H9 (cell line): ENCODE data around the gene HECA. TPM values are rescaled to one million over a fixed set of nuclear protein-coding genes. Genes with fewer than 3 reads are reported as not detected.

Experiments used
- DNase-seq: peaks from one replicate; pipeline ENCODE4 v3.0.0-alpha.2; 2017
- H2AFZ ChIP-seq: one replicate; pipeline ENCODE4 v1.6.1; 2013; ENCODE audit warnings: mild to moderate bottlenecking, low read length, control low read depth, moderate library complexity
- H2AK5ac ChIP-seq: 2 replicates; pipeline ENCODE4 v1.6.1; 2013; ENCODE audit warnings: low read length, control low read depth, mixed read lengths; ENCODE audit not compliant: insufficient read length
- H2BK120ac ChIP-seq: one replicate; pipeline ENCODE4 v1.6.1; 2013; ENCODE audit warnings: low read depth, mild to moderate bottlenecking, low read length, control low read depth, inconsistent platforms; ENCODE audit not compliant: poor library complexity, severe bottlenecking
- H2BK12ac ChIP-seq: 2 replicates; pipeline ENCODE4 v1.6.1; 2013; ENCODE audit warnings: low read length, control low read depth, mixed read lengths, low read depth; ENCODE audit not compliant: insufficient read length
- H2BK15ac ChIP-seq: 2 replicates; pipeline ENCODE4 v1.6.1; 2013; ENCODE audit warnings: low read depth, low read length, control low read depth
- H2BK20ac ChIP-seq: one replicate; pipeline ENCODE4 v1.6.1; 2013; ENCODE audit warnings: low read depth, mild to moderate bottlenecking, low read length, control low read depth, inconsistent platforms; ENCODE audit not compliant: poor library complexity, severe bottlenecking
- H2BK5ac ChIP-seq: 2 replicates; pipeline ENCODE4 v1.6.1; 2013; ENCODE audit warnings: low read length, control low read depth, mixed read lengths; ENCODE audit not compliant: insufficient read length
- H3K14ac ChIP-seq: 2 replicates; pipeline ENCODE4 v1.6.1; 2013; ENCODE audit warnings: low read length, control low read depth; ENCODE audit not compliant: insufficient read depth
- H3K18ac ChIP-seq: 2 replicates; pipeline ENCODE4 v1.6.1; 2013; ENCODE audit warnings: low read depth, mild to moderate bottlenecking, mixed read lengths, low read length, control low read depth; ENCODE audit not compliant: insufficient read length
- H3K23ac ChIP-seq: 2 replicates; pipeline ENCODE4 v1.6.1; 2013; ENCODE audit warnings: low read length, control low read depth, mixed read lengths, low read depth; ENCODE audit not compliant: insufficient read length
- H3K23me2 ChIP-seq: 2 replicates; pipeline ENCODE4 v1.6.1; 2013; ENCODE audit warnings: low read depth, mild to moderate bottlenecking, mixed read lengths, low read length, control low read depth; ENCODE audit not compliant: insufficient read length, poor library complexity, severe bottlenecking
- H3K27ac ChIP-seq: 2 replicates; pipeline ENCODE4 v1.5.1; 2013; ENCODE audit warnings: low read length, control low read depth, mixed read lengths, low read depth; ENCODE audit not compliant: insufficient read length
- H3K27me3 ChIP-seq: 2 replicates; pipeline ENCODE4 v1.6.1; 2013; ENCODE audit warnings: low read length, control low read depth, inconsistent platforms; ENCODE audit not compliant: insufficient read depth
- H3K4ac ChIP-seq: 2 replicates; pipeline ENCODE4 v1.6.1; 2013; ENCODE audit warnings: low read depth, mild to moderate bottlenecking, control low read depth, inconsistent platforms, low read length, moderate library complexity
- H3K4me1 ChIP-seq: 2 replicates; pipeline ENCODE4 v1.6.1; 2013; ENCODE audit warnings: low read length, control low read depth, inconsistent platforms; ENCODE audit not compliant: insufficient read depth
- H3K4me2 ChIP-seq: 2 replicates; pipeline ENCODE4 v1.6.1; 2013; ENCODE audit warnings: low read length, control low read depth, mixed read lengths; ENCODE audit not compliant: insufficient read length, insufficient read depth
- H3K56ac ChIP-seq: 2 replicates; pipeline ENCODE4 v1.6.1; 2013; ENCODE audit warnings: low read depth, mild to moderate bottlenecking, mixed read lengths, low read length, control low read depth; ENCODE audit not compliant: insufficient read length
- H3K79me1 ChIP-seq: 2 replicates; pipeline ENCODE4 v1.6.1; 2013; ENCODE audit warnings: low read depth, mild to moderate bottlenecking, moderate library complexity, low read length, control low read depth, inconsistent platforms; ENCODE audit not compliant: insufficient read depth, poor library complexity, severe bottlenecking
- H3K79me2 ChIP-seq: 2 replicates; pipeline ENCODE4 v1.6.1; 2013; ENCODE audit warnings: low read length, control low read depth, inconsistent platforms; ENCODE audit not compliant: insufficient read depth
- H3K9ac ChIP-seq: 2 replicates; pipeline ENCODE4 v1.6.1; 2013; ENCODE audit warnings: low read length, control low read depth, mixed read lengths; ENCODE audit not compliant: insufficient read length; ENCODE audit errors: extremely low read depth
- H3K9me3 ChIP-seq: one replicate; pipeline ENCODE4 v1.6.1; 2013; ENCODE audit warnings: low read depth, low read length, inconsistent platforms; ENCODE audit not compliant: control insufficient read depth
- H3T11ph ChIP-seq: one replicate; pipeline ENCODE4 v1.6.1; 2013; ENCODE audit warnings: mild to moderate bottlenecking, low read length, control low read depth, inconsistent platforms
- H4K20me1 ChIP-seq: one replicate; pipeline ENCODE4 v1.6.1; 2013; ENCODE audit not compliant: control insufficient read depth, insufficient read length, insufficient read depth
- H4K5ac ChIP-seq: 2 replicates; pipeline ENCODE4 v1.6.1; 2013; ENCODE audit warnings: low read depth, mild to moderate bottlenecking, mixed read lengths, low read length, control low read depth; ENCODE audit not compliant: insufficient read length
- H4K8ac ChIP-seq: replicated peaks from 2 replicates; pipeline ENCODE4 v1.6.1; 2013; ENCODE audit warnings: low read length, control low read depth, mixed read lengths, low read depth; ENCODE audit not compliant: insufficient read length
- H4K91ac ChIP-seq: 2 replicates; pipeline ENCODE4 v1.6.1; 2013; ENCODE audit warnings: low read depth, mild to moderate bottlenecking, moderate library complexity, mixed read lengths, low read length, control low read depth; ENCODE audit not compliant: insufficient read length
- H3K27ac Mint-ChIP-seq, 3 experiments: 2 replicates in 2 of 3; 3 replicates in 1 of 3; pipeline ENCODE4 v1.8.0; 2020 to 2021; ENCODE audit warnings: mixed read lengths in 3 of 3, mild to moderate bottlenecking in 1 of 3, moderate library complexity in 1 of 3
- H3K27me3 Mint-ChIP-seq: 2 replicates; pipeline ENCODE4 v1.8.0; 2021; ENCODE audit warnings: low read depth, mild to moderate bottlenecking, moderate library complexity, mixed read lengths
- H3K36me3 Mint-ChIP-seq, 3 experiments: 2 replicates in 2 of 3; 3 replicates in 1 of 3; pipeline ENCODE4 v1.8.0; 2020 to 2021; ENCODE audit warnings: low read depth in 3 of 3, mixed read lengths in 3 of 3; ENCODE audit not compliant: insufficient read depth in 1 of 3
- H3K4me1 Mint-ChIP-seq, 2 experiments: 2 replicates each; pipeline ENCODE4 v1.8.0; 2020; ENCODE audit warnings: mixed read lengths in 2 of 2
- H3K4me3 Mint-ChIP-seq, 2 experiments: 2 replicates in 1 of 2; 3 replicates in 1 of 2; pipeline ENCODE4 v1.8.0; 2020 to 2021; ENCODE audit warnings: mild to moderate bottlenecking in 2 of 2, mixed read lengths in 2 of 2, moderate library complexity in 1 of 2
- H3K9me3 Mint-ChIP-seq, 2 experiments: 2 replicates in 1 of 2; 3 replicates in 1 of 2; pipeline ENCODE4 v1.8.0; 2020; ENCODE audit warnings: mild to moderate bottlenecking in 2 of 2, mixed read lengths in 2 of 2, moderate library complexity in 1 of 2
- CTCF ChIP-seq: fragments of 200-600 bp; sonication (generic); conservative IDR thresholded peaks from 3 replicates; pipeline ENCODE4 v1.8.0; 2021; ENCODE audit warnings: antibody characterized with exemption, mild to moderate bottlenecking
- WGBS: extraction: QIAGEN DNeasy Blood & Tissue Kit; methylation state at CpG from one replicate; pipeline ENCODE4 v1.1.7; 2013; ENCODE audit warnings: missing lambda C conversion rate, low lambda C conversion rate, mixed read lengths; ENCODE audit not compliant: insufficient read length; ENCODE audit errors: extremely low coverage; 5-methylcytosine and 5-hydroxymethylcytosine counted together
- total RNA-seq: library from RNA; stranded (reverse); gene quantifications from 2 replicates; pipeline ENCODE4 v1.2.1, GENCODE V29; 2021

Gene HECA
- total RNA-seq, 1 experiment from 2014 or later, result 4.8 TPM

GRCh38 chr6:139129284-139129683, 5.6 kb upstream of the HECA start:
- H3K9me3 Mint-ChIP-seq, result no peaks in the 10 kb centered on the region
- Histone ChIP-seq H3K14ac (no peak overlapping the region), H3K27me3 (no peaks in the 10 kb centered on the region), H3K79me2 (no peaks in the 10 kb centered on the region), H2BK120ac (no peak overlapping the region), H4K20me1 (no peaks in the 10 kb centered on the region), H3K79me1 (no peaks in the 10 kb centered on the region), H3T11ph (no peak overlapping the region), H2BK12ac (no peak overlapping the region), H3K27ac (no peak overlapping the region), H3K23ac (no peak overlapping the region), H4K91ac (no peak overlapping the region), H4K5ac (no peak overlapping the region), H3K4me2 (no peak overlapping the region), H3K18ac (no peak overlapping the region), H3K9ac (no peak overlapping the region), H3K4ac (no peak overlapping the region), H3K9me3 (no peaks in the 10 kb centered on the region), H3K4me1 (no peaks in the 10 kb centered on the region), H2BK20ac (no peak overlapping the region), H2AFZ (no peak overlapping the region), H4K8ac (no peak overlapping the region), H3K56ac (no peak overlapping the region), H2BK5ac (no peak overlapping the region), H2AK5ac (no peak overlapping the region), H2BK15ac (no peak overlapping the region), H3K23me2 (no peaks in the 10 kb centered on the region)
- H3K36me3 Mint-ChIP-seq, result no peaks in the 10 kb centered on the region
- no CpG with 5 or more reads among the region's 1 CpG for WGBS
- no peak overlapping the region for H3K4me3 Mint-ChIP-seq
- no peak for DNase-seq
- no peak for TF ChIP-seq CTCF
- no peak overlapping the region; a peak in 1 of 7 replicates for H3K27ac Mint-ChIP-seq
- no peaks in the 10 kb centered on the region; the same call in none of the 2 replicates for H3K27me3 Mint-ChIP-seq
- H3K4me1 Mint-ChIP-seq, result no peaks in the 10 kb centered on the region
